Peyer's patch (tissue), 4 donors: ENCODE data around the gene KITLG. TPM values are rescaled to one million over a fixed set of nuclear protein-coding genes. Genes with fewer than 3 reads are reported as not detected.

Experiments used
- DNase-seq, 3 donors: peaks; one replicate each; pipeline ENCODE4 v3.0.0-alpha.2; 2017 to 2019
- H3K27ac ChIP-seq, 4 donors: fragments of 200-600 bp; sonication (generic); one replicate each; pipeline ENCODE4 v1.5.1; 2016 to 2019
- H3K27me3 ChIP-seq, 2 donors: fragments of 200-600 bp; sonication (generic); one replicate each; pipeline ENCODE4 v1.5.1; 2019
- H3K36me3 ChIP-seq, 3 donors: fragments of 200-600 bp; sonication (generic); one replicate each; pipeline ENCODE4 v1.5.1; 2016 to 2019
- H3K4me1 ChIP-seq, 4 donors: fragments of 200-600 bp; sonication (generic); one replicate each; pipeline ENCODE4 v1.5.1; 2016 to 2019
- H3K4me3 ChIP-seq, 4 donors: fragments of 200-600 bp; sonication (generic); 1 replicate in 3 of 4; 2 replicates in 1 of 4; pipeline ENCODE4 v1.5.1; 2016 to 2019; ENCODE audit warnings: mild to moderate bottlenecking in 1 of 4
- H3K9me3 ChIP-seq, 4 donors: fragments of 200-600 bp; sonication (generic); one replicate each; pipeline ENCODE4 v1.5.1; 2016 to 2019; ENCODE audit warnings: mild to moderate bottlenecking in 1 of 4
- CTCF ChIP-seq, 6 experiments: fragments of 450-650 bp in 4 of 6; fragments of 200-600 bp in 2 of 6; sonication (generic) in 1 of 6; IDR thresholded peaks; one replicate each; pipeline ENCODE4 v1.5.1; 2017 to 2019; ENCODE audit warnings: antibody characterized with exemption in 6 of 6, mild to moderate bottlenecking in 3 of 6, moderate library complexity in 1 of 6
- POLR2A ChIP-seq, 2 donors: fragments of 450-650 bp; IDR thresholded peaks; one replicate each; pipeline ENCODE4 v1.5.1; 2017; ENCODE audit warnings: antibody characterized with exemption in 2 of 2, mild to moderate bottlenecking in 2 of 2, moderate library complexity in 2 of 2
- total RNA-seq, 4 donors: library from RNA; depleted of rRNA; stranded (reverse); fragments of >200 nt; gene quantifications; one replicate each; pipeline ENCODE4 v1.1.0, GENCODE V29; 2016

The KITLG gene
- total RNA-seq, 4 donors from 2014 or later = 5.2 to 29.7 (median 9.3) TPM

GRCh38 chr12:88494520-88494919, 85.8 kb downstream of the KITLG start:
- H3K36me3 ChIP-seq = no peaks in the 10 kb centered on the region
- H3K27me3 ChIP-seq = no peaks in the 10 kb centered on the region
- H3K27ac ChIP-seq = no peak overlapping the region
- H3K9me3 ChIP-seq = no peaks in the 10 kb centered on the region
- H3K4me3 ChIP-seq = no peak overlapping the region
- H3K4me1 ChIP-seq = no peaks in the 10 kb centered on the region
- TF ChIP-seq POLR2A (IDR thresholded peaks at IDR 0.05) (no peak), CTCF (IDR thresholded peaks at IDR 0.05) (no peak)
- DNase-seq = no peak

- TF ChIP-seq CTCF (IDR thresholded peaks at IDR 0.05) (no peak), POLR2A (IDR thresholded peaks at IDR 0.05) (no peak)
- Histone ChIP-seq H3K27me3 (no peaks in the 10 kb centered on the region), H3K4me3 (no peak overlapping the region), H3K27ac (no peak overlapping the region), H3K9me3 (no peaks in the 10 kb centered on the region), H3K4me1 (no peaks in the 10 kb centered on the region), H3K36me3 (no peaks in the 10 kb centered on the region)
- DNase-seq = no peak
Measured at GRCh38 chr12:88493636-88494035, 86.6 kb downstream of the KITLG start.

- no peaks in the 10 kb centered on the region for H3K4me1 ChIP-seq
- no peak overlapping the region for H3K27ac ChIP-seq
- H3K27me3 ChIP-seq = no peaks in the 10 kb centered on the region
- no peaks in the 10 kb centered on the region for H3K9me3 ChIP-seq
- no peak for DNase-seq
- TF ChIP-seq POLR2A (IDR thresholded peaks at IDR 0.05) (no peak), CTCF (IDR thresholded peaks at IDR 0.05) (no peak)
- H3K36me3 ChIP-seq = no peaks in the 10 kb centered on the region
- H3K4me3 ChIP-seq = no peak overlapping the region
Measured at GRCh38 chr12:88490425-88490824, 89.8 kb downstream of the KITLG start.

- H3K9me3 ChIP-seq = no peaks in the 10 kb centered on the region
Measured at GRCh38 chr12:88472775-88473174, 107.5 kb downstream of the KITLG start.

GRCh38 chr12:88472248-88472647, 108.0 kb downstream of the KITLG start:
- TF ChIP-seq CTCF (IDR thresholded peaks at IDR 0.05) (no peak), POLR2A (IDR thresholded peaks at IDR 0.05) (no peak)
- Histone ChIP-seq H3K27me3 (no peaks in the 10 kb centered on the region), H3K9me3 (no peaks in the 10 kb centered on the region), H3K4me1 (no peaks in the 10 kb centered on the region), H3K4me3 (no peak overlapping the region), H3K27ac (no peak overlapping the region), H3K36me3 (no peaks in the 10 kb centered on the region)
- no peak for DNase-seq

More at GRCh38 chr12:88472775-88473174, 107.5 kb downstream of the KITLG start:
- Histone ChIP-seq H3K27me3 (no peaks in the 10 kb centered on the region), H3K36me3 (no peaks in the 10 kb centered on the region), H3K27ac (no peak overlapping the region), H3K4me3 (no peak overlapping the region), H3K4me1 (no peaks in the 10 kb centered on the region)
- no peak for DNase-seq
- TF ChIP-seq CTCF (IDR thresholded peaks at IDR 0.05) (no peak), POLR2A (IDR thresholded peaks at IDR 0.05) (no peak)
